Osteoblast (primary cell): ENCODE data around the gene SNAI3. TPM values are rescaled to one million over a fixed set of nuclear protein-coding genes. Genes with fewer than 3 reads are reported as not detected.
A peak's percentile ranks its signal among the peaks of the same experiment; 100 is the strongest.

ENCODE experiments used
- DNase-seq: peaks from one replicate; pipeline ENCODE4 v3.0.0; 2011; ENCODE audit warnings: low spot score, mixed read lengths; ENCODE audit not compliant: insufficient read length; ENCODE audit errors: missing footprints
- H2AFZ ChIP-seq: 2 replicates; pipeline ENCODE4 v1.6.0; 2011; ENCODE audit warnings: mild to moderate bottlenecking, low read length
- H3K27ac ChIP-seq: 2 replicates; pipeline ENCODE4 v1.5.1; 2011; ENCODE audit warnings: mild to moderate bottlenecking, low read depth, low read length, moderate library complexity
- H3K27me3 ChIP-seq: 2 replicates; pipeline ENCODE4 v1.6.0; 2012; ENCODE audit warnings: mild to moderate bottlenecking, control low read depth, inconsistent platforms, low read length, moderate library complexity; ENCODE audit not compliant: insufficient read depth
- H3K36me3 ChIP-seq: 2 replicates; pipeline ENCODE4 v1.5.1; 2011; ENCODE audit warnings: mild to moderate bottlenecking, low read length, control low read depth, moderate library complexity; ENCODE audit not compliant: insufficient read depth
- H3K4me1 ChIP-seq: 2 replicates; pipeline ENCODE4 v1.5.1; 2011; ENCODE audit warnings: mild to moderate bottlenecking, low read length, control low read depth, moderate library complexity; ENCODE audit not compliant: insufficient read depth
- H3K4me2 ChIP-seq: 2 replicates; pipeline ENCODE4 v1.6.0; 2011; ENCODE audit warnings: mild to moderate bottlenecking, low read length; ENCODE audit not compliant: insufficient read depth
- H3K4me3 ChIP-seq: fragments of 200-600 bp; sonication (generic); 3 replicates; pipeline ENCODE4 v1.5.1; 2012; ENCODE audit warnings: mild to moderate bottlenecking, low read length, inconsistent platforms; ENCODE audit not compliant: insufficient read depth
- H3K79me2 ChIP-seq: 2 replicates; pipeline ENCODE4 v1.6.0; 2012; ENCODE audit warnings: mild to moderate bottlenecking, low read length, control low read depth, inconsistent platforms; ENCODE audit not compliant: insufficient read depth
- H3K9me3 ChIP-seq: 2 replicates; pipeline ENCODE4 v1.5.1; 2011; ENCODE audit warnings: low read depth, low read length, control low read depth
- H4K20me1 ChIP-seq: 2 replicates; pipeline ENCODE4 v1.6.0; 2012; ENCODE audit warnings: mild to moderate bottlenecking, low read length, control low read depth; ENCODE audit not compliant: insufficient read depth
- CTCF ChIP-seq: IDR thresholded peaks from 2 replicates; pipeline ENCODE4 v1.5.1; 2011; ENCODE audit warnings: mild to moderate bottlenecking, low read depth, low read length, moderate library complexity; ENCODE audit errors: extremely low read depth
- total RNA-seq: library from RNA; depleted of rRNA; stranded (reverse); fragments of >200 nt; gene quantifications from 2 replicates; pipeline ENCODE4 v1.2.3, GENCODE V29; 2012

Gene SNAI3
- total RNA-seq, 1 donor, result not detected

- Histone ChIP-seq H3K27me3 (no peaks in the 10 kb centered on the region), H3K4me2 (no peak overlapping the region)
- no peak for TF ChIP-seq CTCF
Observed at GRCh38 chr16:88698646-88699045, 12.3 kb upstream of the SNAI3 start.

GRCh38 chr16:88697831-88698615 is 11.7 kb upstream of the SNAI3 start:
- peaks cover 16% of the 10 kb centered on the region for H3K36me3 ChIP-seq
- H3K27me3 ChIP-seq, result no peaks in the 10 kb centered on the region
- no peak overlapping the region for H2AFZ ChIP-seq
- H3K4me3 ChIP-seq, result no peak overlapping the region
- peaks cover 23% of the 10 kb centered on the region for H3K79me2 ChIP-seq
- H3K4me1 ChIP-seq, result peaks cover 12% of the 10 kb centered on the region
- H3K9me3 ChIP-seq, result no peaks in the 10 kb centered on the region
- DNase-seq, result peak; percentile 87
- H3K27ac ChIP-seq, result no peak overlapping the region
- peak; percentile 28 for TF ChIP-seq CTCF
- no peak overlapping the region for H3K4me2 ChIP-seq
- H4K20me1 ChIP-seq, result no peaks in the 10 kb centered on the region

More at GRCh38 chr16:88698646-88699045, 12.3 kb upstream of the SNAI3 start:
- H3K4me3 ChIP-seq, result no peak overlapping the region
- no peak overlapping the region for H3K27ac ChIP-seq
- H3K79me2 ChIP-seq, result peaks cover 29% of the 10 kb centered on the region
- no peaks in the 10 kb centered on the region for H4K20me1 ChIP-seq
- peaks cover 16% of the 10 kb centered on the region for H3K36me3 ChIP-seq
- H2AFZ ChIP-seq, result no peak overlapping the region
- H3K9me3 ChIP-seq, result no peaks in the 10 kb centered on the region
- DNase-seq, result no peak
- peaks cover 12% of the 10 kb centered on the region for H3K4me1 ChIP-seq

GRCh38 chr16:88697116-88697830 is 11.0 kb upstream of the SNAI3 start:
- H3K27ac ChIP-seq, result no peak overlapping the region
- DNase-seq, result no peak
- no peak for TF ChIP-seq CTCF

GRCh38 chr16:88696441-88696840 is 10.1 kb upstream of the SNAI3 start:
- TF ChIP-seq CTCF, result no peak
- Histone ChIP-seq H3K27me3 (no peaks in the 10 kb centered on the region), H3K9me3 (no peaks in the 10 kb centered on the region), H3K27ac (no peak overlapping the region), H3K36me3 (peaks cover 16% of the 10 kb centered on the region), H3K79me2 (peaks cover 7% of the 10 kb centered on the region), H2AFZ (no peak overlapping the region), H3K4me3 (no peak overlapping the region), H3K4me2 (no peak overlapping the region), H3K4me1 (peaks cover 10% of the 10 kb centered on the region), H4K20me1 (no peaks in the 10 kb centered on the region)
- DNase-seq, result no peak

More at GRCh38 chr16:88697116-88697830, 11.0 kb upstream of the SNAI3 start:
- Histone ChIP-seq H3K9me3 (no peaks in the 10 kb centered on the region), H2AFZ (no peak overlapping the region), H4K20me1 (no peaks in the 10 kb centered on the region), H3K79me2 (peaks cover 15% of the 10 kb centered on the region), H3K27me3 (no peaks in the 10 kb centered on the region), H3K4me3 (no peak overlapping the region), H3K4me2 (no peak overlapping the region), H3K36me3 (peaks cover 16% of the 10 kb centered on the region), H3K4me1 (peaks cover 12% of the 10 kb centered on the region)
